SU-DHL-6 (cell line): ENCODE data around the gene PRDM5.

Source experiments
- H2AFZ ChIP-seq: fragments of 200-600 bp; sonication (generic); 2 replicates; pipeline ENCODE4 v1.6.1; 2014; ENCODE audit warnings: low read depth, mild to moderate bottlenecking, moderate library complexity, mixed read lengths, antibody characterized with exemption, low read length; ENCODE audit not compliant: severe bottlenecking
- H3F3A ChIP-seq: fragments of 200-600 bp; shearing (Covaris generic); 2 replicates; pipeline ENCODE4 v1.6.0; 2016; ENCODE audit warnings: antibody characterized with exemption, mild to moderate bottlenecking; ENCODE audit not compliant: insufficient read depth
- H3K27ac ChIP-seq: fragments of 200-600 bp; sonication (generic); 2 replicates; pipeline ENCODE4 v1.5.1; 2016; ENCODE audit warnings: low read depth, mild to moderate bottlenecking, low read length, moderate library complexity, mixed read lengths
- H3K27me3 ChIP-seq: fragments of 200-600 bp; sonication (generic), shearing (Covaris generic); 2 replicates; pipeline ENCODE4 v1.6.0; 2014; ENCODE audit warnings: mild to moderate bottlenecking, low read length
- H3K36me3 ChIP-seq: fragments of 200-600 bp; sonication (generic); 2 replicates; pipeline ENCODE4 v1.6.1; 2014; ENCODE audit warnings: mild to moderate bottlenecking, low read length, mixed read lengths
- H3K4me2 ChIP-seq: fragments of 300-600, 200-600 bp; shearing (Covaris generic), sonication (generic); 2 replicates; pipeline ENCODE4 v1.6.0; 2014; ENCODE audit warnings: low read length, low read depth, mild to moderate bottlenecking; ENCODE audit not compliant: poor library complexity, severe bottlenecking
- H3K4me3 ChIP-seq: fragments of 200-600 bp; sonication (generic); 2 replicates; pipeline ENCODE4 v1.5.1; 2014; ENCODE audit warnings: antibody characterized with exemption, low read length, mild to moderate bottlenecking, mixed read lengths; ENCODE audit not compliant: insufficient read depth, poor library complexity, severe bottlenecking
- H3K79me2 ChIP-seq: fragments of 200-600 bp; sonication (generic); 2 replicates; pipeline ENCODE4 v1.6.1; 2014; ENCODE audit warnings: mild to moderate bottlenecking, low read length, moderate library complexity; ENCODE audit not compliant: insufficient read depth
- H3K9ac ChIP-seq: fragments of 200-600 bp; sonication (generic); 2 replicates; pipeline ENCODE4 v1.7.0; 2014; ENCODE audit warnings: mild to moderate bottlenecking, low read length
- H3K9me2 ChIP-seq: fragments of 200-600 bp; sonication (generic); replicated peaks from 2 replicates; pipeline ENCODE4 v1.6.1; 2014; ENCODE audit warnings: low read length; ENCODE audit not compliant: insufficient read depth
- H3K9me3 ChIP-seq: fragments of 200-600 bp; sonication (generic); 2 replicates; pipeline ENCODE4 v1.6.1; 2014; ENCODE audit warnings: low read length, mixed read lengths; ENCODE audit not compliant: insufficient read depth
- H4K20me1 ChIP-seq: fragments of 200-600 bp; sonication (generic); 2 replicates; pipeline ENCODE4 v1.6.1; 2014; ENCODE audit warnings: low read depth, mild to moderate bottlenecking, antibody characterized with exemption, low read length, moderate library complexity, mixed read lengths
- CTCF ChIP-seq: fragments of 200-600 bp; sonication (generic); IDR thresholded peaks from one replicate; pipeline ENCODE4 v1.5.1; 2017; ENCODE audit warnings: antibody characterized with exemption, mild to moderate bottlenecking, low read length, moderate library complexity; ENCODE audit not compliant: insufficient read depth, poor library complexity, severe bottlenecking
- EZH2phosphoT487 ChIP-seq: fragments of 200-600 bp; sonication (generic), shearing (Covaris generic); conservative IDR thresholded peaks from 2 replicates; pipeline ENCODE4 v1.6.1; 2018; ENCODE audit warnings: mild to moderate bottlenecking, antibody characterized with exemption, low read length, moderate library complexity, mixed read lengths

PRDM5 gene

GRCh38 chr4:120964596-120964995 lies 42.1 kb upstream of the PRDM5 start:
- H3K9ac ChIP-seq = no peak overlapping the region
- no peaks in the 10 kb centered on the region for H3K79me2 ChIP-seq
- H3K4me2 ChIP-seq = no peak overlapping the region
- H3K36me3 ChIP-seq = no peaks in the 10 kb centered on the region
- no peaks in the 10 kb centered on the region for H4K20me1 ChIP-seq
- no peak overlapping the region for H2AFZ ChIP-seq
- no peaks in the 10 kb centered on the region for H3K9me3 ChIP-seq
- TF ChIP-seq EZH2phosphoT487 = no peak
- TF ChIP-seq CTCF = no peak
- H3K9me2 ChIP-seq = no peaks in the 10 kb centered on the region
- H3K27ac ChIP-seq = no peak overlapping the region
- H3K27me3 ChIP-seq = no peaks in the 10 kb centered on the region
- H3F3A ChIP-seq = no peaks in the 10 kb centered on the region
- no peak overlapping the region for H3K4me3 ChIP-seq

- no peak overlapping the region for H3K27ac ChIP-seq
- TF ChIP-seq CTCF (no peak), EZH2phosphoT487 (no peak)
- H3K4me3 ChIP-seq = no peak overlapping the region
- H3K4me2 ChIP-seq = no peak overlapping the region
- no peaks in the 10 kb centered on the region for H3K36me3 ChIP-seq
- no peaks in the 10 kb centered on the region for H4K20me1 ChIP-seq
- H3K27me3 ChIP-seq = no peaks in the 10 kb centered on the region
- no peaks in the 10 kb centered on the region for H3K9me3 ChIP-seq
- no peaks in the 10 kb centered on the region for H3F3A ChIP-seq
- H3K9ac ChIP-seq = no peak overlapping the region
- H3K9me2 ChIP-seq = no peaks in the 10 kb centered on the region
- no peaks in the 10 kb centered on the region for H3K79me2 ChIP-seq
- no peak overlapping the region for H2AFZ ChIP-seq
These were observed 40.9 kb upstream of the PRDM5 start for GRCh38 chr4:120963449-120963848.

- Histone ChIP-seq H3K4me3 (no peak overlapping the region), H4K20me1 (no peaks in the 10 kb centered on the region), H3K9me2 (no peaks in the 10 kb centered on the region), H3K79me2 (no peaks in the 10 kb centered on the region), H3F3A (no peaks in the 10 kb centered on the region), H3K9ac (no peak overlapping the region), H3K9me3 (no peaks in the 10 kb centered on the region), H3K27me3 (no peaks in the 10 kb centered on the region), H3K36me3 (no peaks in the 10 kb centered on the region), H3K4me2 (no peak overlapping the region), H3K27ac (no peak overlapping the region), H2AFZ (no peak overlapping the region)
- TF ChIP-seq CTCF (no peak), EZH2phosphoT487 (no peak)
These were observed 38.2 kb upstream of the PRDM5 start for GRCh38 chr4:120960656-120961267.
